Heart left ventricle (tissue), 13 donors: ENCODE results near the gene PCDHAC1.

Experiments used
- POLR2A ChIP-seq, 2 donors: fragments of 450-650 bp; IDR thresholded peaks; one replicate each; pipeline ENCODE4 v1.6.1; 2017; ENCODE audit warnings: antibody characterized with exemption in 2 of 2, mild to moderate bottlenecking in 2 of 2, moderate library complexity in 2 of 2
- TF ChIP-seq, protein P1 (sequence below), 12 donors: fragments of 200-600 bp; sonication (generic) in 4 of 12; IDR thresholded peaks; one replicate each; pipeline versions ENCODE4 v1.5.0 to v1.8.0; 2018 to 2022; ENCODE audit warnings: antibody characterized with exemption in 12 of 12, mild to moderate bottlenecking in 5 of 12
- donor health status: ischemic (EF 13 %, LVEDD 7.1; RV severe dilation, severe dysfunction).
- donor health status: DM: no; HTN: yes; CAD: no.
- donor health status: DM: no; HTN: no; CAD: no.
- donor health status: ischemic (EF 25% LVEDD 6.9; RV normal size, moderate dysfunction).
- donor health status: ischemic (EF 25% LVEDD 5.7; RV mildly dilated, moderate dysfunction).
- donor health status: ischemic (EF 35%, LVEDD 5.7; RV mildly dilated, moderate dysfunction).
- donor health status: nonischemic (EF 11% LVEDD 7.7; RV severe dilation, severe dysfunction).
- donor health status: DM: yes; HTN: yes; CAD: no.
- donor health status: PGD.
- donor health status: ischemic (EF 29% LVEDD 5.4; RV normal size, mild dysfunction).
- donor health status: nonischemic (EF 23%, LVEDD 6.1; RV moderate dilation, normal function).

DNA sequence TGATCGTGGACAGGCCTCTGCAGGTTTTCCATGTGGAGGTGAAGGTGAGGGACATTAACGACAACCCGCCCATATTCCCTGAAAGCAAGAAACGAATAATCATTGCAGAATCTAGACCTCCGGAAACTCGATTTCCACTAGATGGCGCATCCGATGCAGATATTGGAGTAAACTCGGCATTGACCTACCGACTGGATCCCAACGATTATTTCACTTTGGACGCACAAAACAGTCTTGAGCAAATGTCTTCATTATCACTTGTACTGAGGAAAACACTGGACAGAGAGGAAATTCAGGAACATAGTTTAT, 43.6 kb upstream of the PCDHAC1 start:
- TF ChIP-seq, protein P1, sequence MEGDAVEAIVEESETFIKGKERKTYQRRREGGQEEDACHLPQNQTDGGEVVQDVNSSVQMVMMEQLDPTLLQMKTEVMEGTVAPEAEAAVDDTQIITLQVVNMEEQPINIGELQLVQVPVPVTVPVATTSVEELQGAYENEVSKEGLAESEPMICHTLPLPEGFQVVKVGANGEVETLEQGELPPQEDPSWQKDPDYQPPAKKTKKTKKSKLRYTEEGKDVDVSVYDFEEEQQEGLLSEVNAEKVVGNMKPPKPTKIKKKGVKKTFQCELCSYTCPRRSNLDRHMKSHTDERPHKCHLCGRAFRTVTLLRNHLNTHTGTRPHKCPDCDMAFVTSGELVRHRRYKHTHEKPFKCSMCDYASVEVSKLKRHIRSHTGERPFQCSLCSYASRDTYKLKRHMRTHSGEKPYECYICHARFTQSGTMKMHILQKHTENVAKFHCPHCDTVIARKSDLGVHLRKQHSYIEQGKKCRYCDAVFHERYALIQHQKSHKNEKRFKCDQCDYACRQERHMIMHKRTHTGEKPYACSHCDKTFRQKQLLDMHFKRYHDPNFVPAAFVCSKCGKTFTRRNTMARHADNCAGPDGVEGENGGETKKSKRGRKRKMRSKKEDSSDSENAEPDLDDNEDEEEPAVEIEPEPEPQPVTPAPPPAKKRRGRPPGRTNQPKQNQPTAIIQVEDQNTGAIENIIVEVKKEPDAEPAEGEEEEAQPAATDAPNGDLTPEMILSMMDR (IDR thresholded peaks at IDR 0.05), result no peak
- no peak for TF ChIP-seq POLR2A (IDR thresholded peaks at IDR 0.05)
